ENCODE measurements around the gene ACTRT3.
A peak's percentile ranks its signal among the peaks of the same experiment; 100 is the strongest.

ACTRT3 gene

GRCh38 chr3:169769287-169770181 lies at the start of gene ACTRT3:
ACTRT3 (minus strand) TSS chr3:169769561; CDS start chr3:169769520, 41 bp downstream.
- peak; percentile 43 for DNase-seq (ENCODE audit: low read depth)

GRCh38 chr3:169818316-169818715 lies 49.0 kb upstream of the ACTRT3 start:
- no peak for DNase-seq (ENCODE audit: low read depth)

GRCh38 chr3:169815590-169816150 lies 46.3 kb upstream of the ACTRT3 start:
- DNase-seq (ENCODE audit: low read depth) = no peak

GRCh38 chr3:169813757-169814517 lies 44.6 kb upstream of the ACTRT3 start:
- peak; percentile 42 for DNase-seq (ENCODE audit: low read depth)

GRCh38 chr3:169813278-169813677 lies 43.9 kb upstream of the ACTRT3 start:
- no peak for DNase-seq (ENCODE audit: low read depth)

DNA sequence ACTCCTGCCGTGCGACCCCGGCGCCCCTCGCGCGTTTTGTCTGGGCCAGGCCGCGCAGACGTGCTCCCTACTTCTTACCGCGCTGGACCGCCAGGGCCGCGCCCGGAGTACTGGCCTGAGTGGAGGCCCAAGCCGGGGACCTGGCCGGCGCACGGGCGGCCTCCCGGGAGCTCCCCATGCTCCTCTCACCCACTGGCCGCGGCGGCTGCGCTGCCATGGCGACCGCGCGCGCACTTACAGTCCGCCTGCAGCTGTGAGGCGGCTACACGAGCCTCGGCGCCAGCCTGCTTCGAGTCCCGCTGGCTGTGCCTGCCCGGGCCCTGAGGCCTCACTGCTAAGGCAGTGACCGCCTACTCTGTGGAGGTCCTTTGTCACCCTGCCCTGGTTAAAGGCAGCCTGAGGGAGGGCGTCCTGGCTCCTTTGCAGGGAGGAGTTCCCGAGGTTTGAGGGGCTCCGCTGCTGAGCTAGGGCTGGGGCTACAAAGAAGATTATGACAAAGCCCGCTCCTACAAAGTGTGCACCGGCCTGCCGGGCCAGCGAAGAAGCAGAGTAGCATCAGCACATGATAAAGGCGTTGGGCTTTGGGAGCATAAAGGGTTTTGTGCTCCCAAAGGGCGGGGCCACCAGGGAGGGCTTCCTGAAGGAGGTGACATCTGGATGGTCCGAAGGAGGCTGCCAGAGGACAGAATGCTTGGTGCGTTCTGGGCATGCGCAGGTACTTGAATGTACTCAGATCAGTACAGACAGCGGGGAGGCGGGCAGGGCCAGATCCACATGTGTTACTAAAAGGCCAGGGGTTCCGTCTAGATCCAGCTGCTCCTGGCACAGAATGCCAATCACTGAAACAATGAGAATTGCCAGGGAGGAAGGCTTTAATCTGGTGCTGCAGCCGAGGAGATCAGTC lies 43.2 kb upstream of the ACTRT3 start, which contains the start of the genes LRRC34 and LRRIQ4:
TSS of gene LRRC34 (minus strand) at position 573 of the 904 bp plus-strand sequence. CDS start at position 217, 356 bp downstream.
TSS of gene LRRIQ4 (plus strand) at position 539 of the 904 bp plus-strand sequence. CDS start 9,052 bp downstream, outside the sequence.
- DNase-seq (ENCODE audit: low read depth) = peak; percentile 58

DNA sequence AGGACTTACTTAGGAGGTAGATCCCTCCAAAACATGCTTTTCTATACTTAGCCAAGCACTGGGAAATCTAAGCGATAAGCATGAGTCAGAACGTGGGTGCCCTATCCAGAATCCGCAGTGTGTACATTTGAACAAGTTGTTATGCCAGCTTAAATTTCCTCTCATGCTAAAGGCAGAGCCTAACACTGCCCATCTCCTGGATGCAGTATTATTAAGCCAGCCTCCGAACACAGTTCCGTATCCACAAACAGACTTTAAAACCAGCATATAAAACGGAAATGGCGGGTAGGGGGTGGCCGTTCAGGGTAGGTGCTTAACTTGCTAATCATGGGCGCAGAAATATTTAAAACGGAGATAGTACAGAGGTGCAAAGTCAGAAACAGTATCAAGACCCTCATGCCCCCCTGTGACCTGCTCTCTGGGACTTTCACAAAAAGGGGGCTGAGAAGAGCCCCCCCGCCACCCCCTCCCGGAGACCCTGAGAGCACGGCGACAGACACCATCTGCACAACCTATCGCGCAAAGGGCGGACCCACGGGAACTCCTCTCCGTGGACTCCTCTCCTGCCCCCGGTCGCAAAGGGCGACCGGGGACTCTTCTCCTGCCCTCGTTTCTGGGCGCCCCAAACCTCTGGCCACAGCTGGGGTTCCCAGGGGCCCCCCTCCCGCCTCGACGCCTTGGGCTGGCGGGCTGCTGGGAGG lies 42.4 kb upstream of the ACTRT3 start:
- no peak for DNase-seq (ENCODE audit: low read depth)

DNA sequence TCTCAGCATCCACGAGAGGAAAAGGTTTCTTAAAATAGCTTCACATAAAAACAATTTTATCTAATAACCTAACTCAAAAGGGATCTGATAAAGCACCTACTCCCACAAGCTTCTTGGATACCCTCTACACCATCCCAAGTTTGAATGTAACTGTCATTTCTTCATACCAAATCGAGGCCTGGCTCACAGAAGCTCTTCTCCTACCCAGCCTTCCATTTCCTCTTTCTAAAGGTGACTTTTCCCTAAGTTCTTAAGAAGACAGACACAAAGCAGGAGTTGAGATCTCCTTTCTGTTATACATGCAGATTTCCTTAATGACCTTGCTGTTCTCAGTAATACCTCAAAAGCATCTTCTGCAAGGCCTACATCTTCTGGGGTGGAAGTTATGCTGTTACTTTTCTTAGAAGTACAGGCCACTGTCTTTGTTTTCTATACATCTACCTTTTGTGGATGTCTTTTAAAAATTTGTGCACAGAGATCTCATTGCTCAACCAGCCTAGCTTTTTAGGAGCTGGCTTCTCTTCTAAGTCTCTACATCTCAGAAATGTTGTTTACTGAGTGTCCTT lies 40.0 kb upstream of the ACTRT3 start:
- DNase-seq (ENCODE audit: low read depth) = no peak

DNA sequence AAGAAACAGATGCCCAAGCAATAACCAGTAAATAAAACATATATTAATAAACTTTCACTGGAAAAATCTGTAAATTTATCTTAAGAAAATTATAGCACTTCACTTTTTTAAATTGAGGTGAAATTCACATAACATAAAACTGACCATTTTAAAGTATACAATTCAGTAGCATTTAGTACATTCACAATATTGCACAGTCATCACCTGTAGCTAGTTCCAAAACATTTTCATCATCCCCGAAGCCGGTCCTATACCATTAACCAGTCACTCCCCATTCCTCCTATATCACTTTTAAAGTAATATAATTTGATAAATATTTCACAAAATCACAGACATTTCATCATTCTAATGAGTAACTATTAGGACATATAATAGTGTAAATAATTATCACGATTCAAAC lies 35.3 kb upstream of the ACTRT3 start:
- DNase-seq (ENCODE audit: low read depth) = no peak

GRCh38 chr3:169792359-169792758 lies 23.0 kb upstream of the ACTRT3 start:
- no peak for DNase-seq (ENCODE audit: low read depth)

GRCh38 chr3:169790687-169791429 lies 21.5 kb upstream of the ACTRT3 start:
- no peak for DNase-seq (ENCODE audit: low read depth)

DNA sequence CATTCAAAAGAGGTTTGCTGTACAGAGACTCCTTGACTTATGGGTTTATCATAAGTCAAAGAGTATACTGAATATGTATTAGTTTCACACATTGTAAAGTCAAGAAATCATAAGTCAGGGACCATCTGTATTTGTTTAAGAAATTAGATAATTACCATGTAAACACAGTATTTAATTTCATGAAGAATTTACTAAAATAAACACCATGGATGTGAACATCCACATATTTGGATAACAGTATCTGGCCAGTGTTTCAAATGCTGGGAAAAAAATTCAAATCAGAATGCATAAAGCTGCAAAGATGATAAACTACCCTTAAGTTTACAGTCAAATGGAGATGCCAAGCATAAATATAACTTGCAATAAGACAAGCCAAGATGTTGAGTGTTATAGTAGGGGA lies 20.9 kb upstream of the ACTRT3 start:
- DNase-seq (ENCODE audit: low read depth) = no peak

DNA sequence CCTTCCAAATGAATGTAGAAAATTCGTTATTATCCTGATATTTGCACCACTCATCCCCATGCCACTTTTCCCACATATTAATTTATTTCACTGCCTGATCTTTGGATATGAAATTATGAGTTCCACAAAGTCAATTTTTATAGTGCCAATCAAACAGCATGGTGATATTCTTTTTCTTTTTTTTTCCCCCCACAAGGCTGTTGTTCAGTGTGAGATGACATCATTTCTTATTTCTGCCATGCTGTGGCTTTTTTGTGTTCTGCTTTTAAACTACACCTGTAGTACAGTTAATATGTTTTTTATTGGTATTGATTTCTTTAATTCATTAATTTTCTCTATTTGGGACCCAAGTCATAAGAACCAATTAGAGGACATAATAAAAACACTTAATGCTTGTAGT lies 18.4 kb upstream of the ACTRT3 start:
- DNase-seq (ENCODE audit: low read depth) = no peak

DNA sequence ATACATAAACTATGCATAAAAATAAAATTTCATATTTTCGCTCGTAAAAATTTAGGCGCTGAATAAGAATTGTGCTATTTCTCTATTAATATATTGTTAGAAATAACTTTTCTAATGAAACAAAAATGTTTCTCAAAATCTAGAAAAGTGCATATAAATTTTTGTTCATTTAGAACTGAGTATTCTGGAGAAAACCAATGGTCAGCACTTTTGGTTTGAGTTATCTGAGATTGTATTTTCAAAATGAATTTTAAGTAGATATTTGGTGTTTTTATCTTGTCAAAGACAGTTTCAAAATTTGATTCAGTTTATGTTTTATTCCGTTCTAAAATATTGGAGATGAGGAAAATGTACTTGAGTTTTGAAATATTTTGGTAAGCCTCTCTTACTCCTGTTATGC lies 17.8 kb upstream of the ACTRT3 start:
- DNase-seq (ENCODE audit: low read depth) = no peak

DNA sequence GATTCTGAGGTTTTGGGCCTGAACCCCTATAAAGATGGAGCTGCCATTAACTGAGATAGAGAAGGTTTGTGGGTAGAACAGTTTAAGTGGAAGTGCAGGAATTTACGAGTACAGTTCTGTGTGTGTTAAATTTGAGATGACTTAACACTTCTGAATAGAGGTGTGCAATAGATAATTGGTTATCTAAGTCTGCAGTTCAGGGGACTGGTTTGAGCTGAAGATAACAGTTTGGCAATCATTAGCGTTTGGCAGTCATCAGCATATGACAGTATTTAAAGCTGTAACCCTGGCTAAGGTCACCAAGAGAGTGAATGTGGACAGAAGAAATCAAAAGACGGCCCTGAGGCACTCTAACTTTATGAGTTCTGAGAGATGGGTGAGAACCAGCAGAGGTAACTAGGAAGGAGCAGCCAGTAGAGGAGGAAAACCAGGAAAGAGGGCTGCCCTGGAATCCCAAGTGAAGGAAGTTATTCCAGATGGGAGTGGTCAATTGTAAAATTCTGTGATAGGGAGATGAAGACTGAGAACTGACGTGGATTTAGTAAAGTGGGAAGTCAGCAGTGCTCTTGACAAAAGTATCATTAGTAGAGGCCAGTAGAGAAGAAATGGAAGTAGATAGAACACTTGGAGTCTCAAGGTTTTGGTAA lies 12.0 kb upstream of the ACTRT3 start:
- DNase-seq (ENCODE audit: low read depth) = no peak

DNA sequence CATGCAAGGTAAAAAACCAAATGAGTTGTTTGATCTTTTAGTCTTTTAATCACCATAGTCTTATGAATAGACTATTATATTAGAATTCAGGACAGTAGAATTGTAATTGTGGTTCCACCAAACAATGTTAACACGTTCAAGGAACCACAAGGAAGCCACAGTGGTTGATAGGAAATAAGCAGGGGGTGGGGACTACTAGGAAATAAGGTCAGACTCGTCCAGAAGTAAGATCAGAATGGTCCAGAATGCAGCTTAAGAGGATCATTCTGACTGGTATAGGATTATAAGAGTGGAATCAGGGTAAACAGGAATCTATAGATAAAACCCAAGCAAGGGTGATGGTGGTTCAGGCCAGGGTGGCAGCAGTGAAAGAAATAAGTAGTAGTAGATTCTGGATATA lies 11.4 kb upstream of the ACTRT3 start:
- DNase-seq (ENCODE audit: low read depth) = no peak

GRCh38 chr3:169777822-169778221 lies 8.5 kb upstream of the ACTRT3 start:
- no peak for DNase-seq (ENCODE audit: low read depth)

GRCh38 chr3:169774186-169774585 lies 4.8 kb upstream of the ACTRT3 start:
- no peak for DNase-seq (ENCODE audit: low read depth)
